Activated T-cell treated with anti-CD3 and anti-CD28 coated beads, Interleukin-2, amount 50 U/mL, for 24 hours (primary cell): ENCODE measurements around the gene GRID2.

Source experiments
- DNase-seq: peaks from one replicate; pipeline ENCODE4 v3.0.0-alpha.2; 2020
- H3K27ac Mint-ChIP-seq: 2 replicates; pipeline ENCODE4 v1.8.0; 2020; ENCODE audit warnings: mild to moderate bottlenecking, mixed read lengths
- H3K27me3 Mint-ChIP-seq: 2 replicates; pipeline ENCODE4 v1.8.0; 2020; ENCODE audit warnings: mixed read lengths
- H3K36me3 Mint-ChIP-seq: 2 replicates; pipeline ENCODE4 v1.8.0; 2020; ENCODE audit warnings: low read depth, mixed read lengths
- H3K4me1 Mint-ChIP-seq: 2 replicates; pipeline ENCODE4 v1.8.0; 2020; ENCODE audit warnings: low read depth, mixed read lengths
- H3K4me3 Mint-ChIP-seq: 2 replicates; pipeline ENCODE4 v1.8.0; 2020; ENCODE audit warnings: mild to moderate bottlenecking, moderate library complexity, mixed read lengths
- H3K9me3 Mint-ChIP-seq: 2 replicates; pipeline ENCODE4 v1.8.0; 2020; ENCODE audit warnings: mixed read lengths

GRID2 gene

DNA sequence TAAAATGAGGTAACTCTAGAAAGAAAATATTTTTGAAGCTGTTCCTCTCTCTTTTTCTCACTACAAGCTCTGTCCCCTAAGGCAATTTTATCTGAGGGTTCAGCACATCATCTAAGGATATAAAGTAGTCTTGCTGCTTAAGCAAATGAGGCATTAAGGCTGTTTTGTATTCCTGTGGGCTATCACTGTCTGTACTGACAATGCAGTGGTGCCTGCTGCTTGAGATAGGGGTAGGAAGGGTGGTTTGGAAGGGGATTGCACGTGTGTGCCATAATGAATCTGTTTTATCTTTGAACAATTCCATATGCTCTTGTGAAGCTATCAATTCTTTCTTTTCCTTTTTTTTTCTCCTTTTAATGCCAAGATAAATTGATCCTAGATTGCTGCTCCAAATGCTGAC, 1396.8 kb downstream of the GRID2 start:
- Mint-ChIP-seq H3K4me3 (no peak overlapping the region), H3K9me3 (peaks cover 8% of the 10 kb centered on the region), H3K27ac (no peak overlapping the region), H3K36me3 (no peaks in the 10 kb centered on the region), H3K27me3 (no peaks in the 10 kb centered on the region), H3K4me1 (no peaks in the 10 kb centered on the region)
- no peak for DNase-seq

DNA sequence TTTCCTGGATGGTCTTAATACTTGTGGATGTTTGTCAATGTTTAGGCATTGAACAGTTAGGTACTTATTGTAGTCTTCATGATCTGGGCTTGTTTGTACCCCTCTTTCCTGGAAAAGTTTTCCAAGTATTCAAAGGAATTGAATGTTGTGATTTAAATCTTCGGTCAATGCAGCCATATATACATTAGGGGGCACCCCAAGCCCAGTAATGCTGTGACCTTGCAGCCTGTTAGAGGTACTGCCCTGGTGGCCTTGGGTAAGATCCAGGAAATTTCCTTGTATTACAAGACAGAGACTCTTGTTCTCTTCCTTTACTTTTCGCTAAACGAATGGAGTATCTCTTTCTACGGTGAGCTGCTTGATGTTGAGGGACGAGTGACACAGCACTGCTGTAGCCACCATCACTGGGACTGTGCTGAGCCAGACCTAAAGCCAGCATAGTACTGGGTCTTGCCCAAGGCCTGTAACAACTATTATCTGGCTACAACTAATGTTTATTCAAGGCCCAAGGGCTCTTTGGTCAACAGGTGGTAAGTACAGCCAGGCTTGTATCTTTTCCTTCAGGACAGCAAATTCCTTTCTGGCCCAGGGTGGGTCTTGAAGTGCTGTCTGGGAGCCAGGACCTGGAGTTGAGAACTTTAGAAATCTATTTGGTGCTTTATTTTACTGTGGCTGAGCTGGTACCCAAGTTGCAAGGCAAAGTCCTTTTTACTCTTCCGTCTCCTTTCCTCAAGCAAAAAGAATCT, 1406.5 kb downstream of the GRID2 start:
- no peak for DNase-seq
- Mint-ChIP-seq H3K27me3 (no peaks in the 10 kb centered on the region), H3K4me3 (no peak overlapping the region), H3K36me3 (no peaks in the 10 kb centered on the region), H3K4me1 (no peaks in the 10 kb centered on the region), H3K27ac (no peak overlapping the region), H3K9me3 (peaks cover 9% of the 10 kb centered on the region)

DNA sequence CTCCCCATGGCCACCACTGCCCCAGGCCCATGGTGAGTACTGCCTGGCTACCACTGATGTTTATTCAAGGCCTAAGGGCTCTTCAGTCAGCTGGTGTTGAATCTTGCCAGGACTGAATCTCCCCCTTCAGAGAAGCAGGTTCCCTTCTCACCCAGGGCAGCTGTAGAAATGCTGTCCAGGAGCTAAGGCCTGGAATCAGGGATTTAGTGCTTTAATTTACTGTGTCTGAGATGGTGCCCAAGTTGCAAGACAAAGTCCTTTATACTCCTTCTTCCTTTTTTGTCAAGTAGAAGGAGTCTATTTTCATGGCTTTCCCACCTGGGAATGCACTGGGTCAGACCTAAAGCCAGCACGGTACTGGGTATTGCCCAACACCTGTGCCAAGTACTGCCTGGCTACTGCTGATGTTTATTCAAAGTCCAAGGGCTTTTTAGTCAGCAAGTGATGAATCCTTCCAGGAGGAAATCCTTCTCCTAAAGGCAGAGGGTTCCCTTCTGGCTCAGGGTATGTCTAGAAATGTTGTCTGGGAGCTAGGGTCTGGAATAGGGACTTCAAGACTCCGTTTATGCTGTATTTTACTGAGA, 1407.2 kb downstream of the GRID2 start:
- no peak overlapping the region for H3K27ac Mint-ChIP-seq
- peaks cover 5% of the 10 kb centered on the region for H3K9me3 Mint-ChIP-seq
- H3K4me3 Mint-ChIP-seq = no peak overlapping the region
- no peaks in the 10 kb centered on the region for H3K36me3 Mint-ChIP-seq
- DNase-seq = no peak
- no peaks in the 10 kb centered on the region for H3K27me3 Mint-ChIP-seq
- no peaks in the 10 kb centered on the region for H3K4me1 Mint-ChIP-seq

DNA sequence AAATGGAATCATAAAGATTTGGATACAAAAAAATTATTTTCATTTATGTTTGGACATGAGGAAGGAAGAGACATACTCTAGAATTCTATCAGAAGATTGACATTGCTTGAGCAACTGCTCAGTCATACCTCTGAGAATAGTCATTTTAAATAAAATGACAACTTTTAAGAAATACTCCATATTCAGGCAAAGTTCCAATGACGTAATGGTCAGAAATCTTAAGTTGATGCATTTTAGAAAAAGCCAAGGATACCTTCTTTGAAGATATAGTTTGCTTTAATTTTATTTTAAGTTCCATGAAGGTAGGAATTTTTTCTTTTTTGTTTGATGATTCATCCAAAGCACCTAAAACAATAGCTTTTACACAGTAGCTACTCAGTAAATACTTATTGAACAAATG, 1414.5 kb downstream of the GRID2 start:
- H3K27me3 Mint-ChIP-seq = no peaks in the 10 kb centered on the region
- no peak for DNase-seq
- H3K27ac Mint-ChIP-seq = no peak overlapping the region
- H3K4me1 Mint-ChIP-seq = no peaks in the 10 kb centered on the region
- no peaks in the 10 kb centered on the region for H3K9me3 Mint-ChIP-seq
- H3K4me3 Mint-ChIP-seq = no peak overlapping the region
- H3K36me3 Mint-ChIP-seq = no peaks in the 10 kb centered on the region

DNA sequence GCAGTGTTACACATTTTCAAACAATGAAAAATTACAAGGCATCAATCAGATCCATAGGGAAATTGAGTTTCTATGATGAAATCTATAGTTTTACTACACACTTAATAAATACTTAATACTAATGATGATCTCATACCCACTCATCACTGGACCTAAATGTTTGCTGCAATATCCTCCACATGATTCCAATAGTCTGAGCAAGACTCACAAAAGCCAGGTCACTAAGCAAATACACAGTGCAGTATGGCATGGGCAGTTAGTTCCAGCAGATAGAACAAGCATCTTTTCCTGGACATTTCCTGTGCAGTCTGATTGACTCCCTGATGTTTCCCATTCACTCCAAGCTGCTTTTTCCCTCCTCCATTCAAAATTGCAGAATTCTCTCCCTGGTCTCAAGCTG, 1415.8 kb downstream of the GRID2 start:
- no peaks in the 10 kb centered on the region for H3K27me3 Mint-ChIP-seq
- H3K36me3 Mint-ChIP-seq = no peaks in the 10 kb centered on the region
- H3K4me3 Mint-ChIP-seq = no peak overlapping the region
- no peaks in the 10 kb centered on the region for H3K9me3 Mint-ChIP-seq
- no peak for DNase-seq
- H3K27ac Mint-ChIP-seq = no peak overlapping the region
- no peaks in the 10 kb centered on the region for H3K4me1 Mint-ChIP-seq

DNA sequence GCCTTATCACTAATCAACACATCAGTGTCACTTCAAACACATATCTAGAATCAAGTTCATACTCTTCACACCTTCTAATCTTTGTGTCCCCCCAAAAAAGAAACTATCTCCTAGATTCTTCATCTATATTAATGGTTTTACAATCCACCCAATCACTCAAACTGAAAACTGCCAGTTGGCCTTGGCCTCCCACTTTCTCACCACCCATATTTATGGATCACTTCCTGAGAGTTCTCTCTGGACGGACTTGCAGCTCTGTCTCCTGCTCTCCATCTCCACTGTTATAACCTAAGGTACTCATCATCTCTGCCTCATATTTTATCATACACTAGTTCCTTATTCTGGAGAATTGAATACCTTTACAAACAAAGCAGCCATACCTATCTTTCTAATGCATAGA, 1418.7 kb downstream of the GRID2 start:
- Mint-ChIP-seq H3K27me3 (no peaks in the 10 kb centered on the region), H3K27ac (no peak overlapping the region), H3K4me1 (no peaks in the 10 kb centered on the region), H3K9me3 (no peaks in the 10 kb centered on the region), H3K4me3 (no peak overlapping the region), H3K36me3 (no peaks in the 10 kb centered on the region)
- DNase-seq = no peak

DNA sequence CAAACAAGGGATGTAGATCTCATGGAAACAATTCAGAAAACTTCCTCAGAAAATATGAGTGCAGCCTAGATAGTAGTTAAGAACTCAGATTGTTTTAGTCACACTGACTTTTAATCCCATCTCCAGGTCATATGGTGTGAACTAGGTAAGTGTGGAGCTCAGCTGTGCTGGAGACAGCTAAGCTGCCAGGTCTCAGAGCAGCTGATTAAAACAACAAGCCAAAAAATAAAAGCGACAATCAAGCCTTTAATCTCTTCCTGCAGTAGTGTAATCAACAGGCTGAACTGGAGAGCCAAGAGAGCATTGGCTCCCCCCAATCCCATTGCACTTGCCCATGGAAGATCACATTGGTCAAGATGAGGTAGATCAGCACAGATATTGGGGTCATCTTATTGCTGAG, 1426.5 kb downstream of the GRID2 start:
- no peaks in the 10 kb centered on the region for H3K27me3 Mint-ChIP-seq
- H3K4me1 Mint-ChIP-seq = no peaks in the 10 kb centered on the region
- H3K9me3 Mint-ChIP-seq = no peaks in the 10 kb centered on the region

DNA sequence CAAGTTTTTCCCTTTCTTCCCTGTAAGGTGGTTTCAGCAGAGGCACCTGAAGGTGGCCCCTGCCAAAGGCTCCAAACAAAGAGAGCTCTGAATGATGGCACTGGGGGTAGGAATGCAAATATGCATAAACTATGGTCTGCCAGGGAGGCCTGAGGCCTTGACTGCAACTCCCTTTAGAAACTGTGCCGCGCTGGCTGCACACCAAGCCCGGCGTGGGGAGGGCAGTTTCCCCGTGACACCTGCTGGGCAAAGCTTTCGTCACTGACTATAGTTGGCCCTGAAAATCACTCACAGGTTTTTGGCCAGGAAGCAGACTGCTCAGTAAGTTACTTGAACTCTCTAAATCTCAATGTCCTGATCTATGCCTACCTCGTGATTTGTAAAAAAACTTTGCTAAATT, 1427.0 kb downstream of the GRID2 start:
- Mint-ChIP-seq H3K36me3 (no peaks in the 10 kb centered on the region), H3K27ac (no peak overlapping the region), H3K9me3 (no peaks in the 10 kb centered on the region), H3K4me3 (no peak overlapping the region), H3K4me1 (no peaks in the 10 kb centered on the region), H3K27me3 (no peaks in the 10 kb centered on the region)
- no peak for DNase-seq

More for the DNA sequence above, 1426.5 kb downstream of the GRID2 start:
- Mint-ChIP-seq H3K36me3 (no peaks in the 10 kb centered on the region), H3K4me3 (no peak overlapping the region), H3K27ac (no peak overlapping the region)
- no peak for DNase-seq

DNA sequence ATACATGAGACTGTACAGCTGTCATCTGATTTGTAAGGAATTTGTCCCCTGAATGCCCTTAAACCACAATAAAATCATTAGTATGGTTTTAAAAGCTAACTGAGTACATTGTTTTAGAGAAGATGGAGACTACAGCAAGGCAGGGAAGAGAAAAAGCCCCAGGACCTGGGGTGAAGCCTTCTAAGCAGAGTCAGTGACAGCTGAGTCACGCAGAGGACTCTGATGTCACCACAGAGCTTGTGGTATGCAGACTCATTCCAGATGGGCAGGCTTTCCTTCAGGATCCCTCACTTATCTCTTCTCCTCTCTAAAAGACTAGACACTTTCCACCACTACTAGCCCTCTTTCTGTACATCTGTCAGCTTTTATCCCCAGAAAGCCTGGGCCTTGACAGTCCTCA, 1427.7 kb downstream of the GRID2 start:
- Mint-ChIP-seq H3K9me3 (no peaks in the 10 kb centered on the region), H3K4me3 (no peak overlapping the region), H3K4me1 (no peaks in the 10 kb centered on the region), H3K36me3 (no peaks in the 10 kb centered on the region), H3K27ac (no peak overlapping the region), H3K27me3 (no peaks in the 10 kb centered on the region)
- no peak for DNase-seq

DNA sequence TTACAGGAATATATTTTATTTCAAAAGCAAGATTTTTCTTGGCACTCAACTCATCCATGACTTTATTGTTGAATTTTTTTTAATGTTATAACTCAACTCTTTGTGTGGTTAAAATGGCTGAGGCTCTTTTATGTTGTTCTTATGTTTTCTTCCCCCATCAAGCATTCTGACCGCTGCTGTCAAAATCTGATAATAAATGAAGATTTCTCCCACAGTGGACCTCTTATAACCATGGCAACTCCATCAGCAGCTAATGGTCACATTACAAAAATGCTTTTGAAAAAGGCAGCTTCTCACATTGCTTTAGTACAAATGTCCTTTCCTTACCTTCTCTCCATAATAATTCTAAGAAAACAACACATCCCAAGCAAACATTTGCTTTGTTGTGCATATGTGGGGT, 1428.7 kb downstream of the GRID2 start:
- Mint-ChIP-seq H3K9me3 (no peaks in the 10 kb centered on the region), H3K36me3 (no peaks in the 10 kb centered on the region), H3K27ac (no peak overlapping the region), H3K4me1 (no peaks in the 10 kb centered on the region), H3K27me3 (no peaks in the 10 kb centered on the region), H3K4me3 (no peak overlapping the region)
- DNase-seq = no peak

DNA sequence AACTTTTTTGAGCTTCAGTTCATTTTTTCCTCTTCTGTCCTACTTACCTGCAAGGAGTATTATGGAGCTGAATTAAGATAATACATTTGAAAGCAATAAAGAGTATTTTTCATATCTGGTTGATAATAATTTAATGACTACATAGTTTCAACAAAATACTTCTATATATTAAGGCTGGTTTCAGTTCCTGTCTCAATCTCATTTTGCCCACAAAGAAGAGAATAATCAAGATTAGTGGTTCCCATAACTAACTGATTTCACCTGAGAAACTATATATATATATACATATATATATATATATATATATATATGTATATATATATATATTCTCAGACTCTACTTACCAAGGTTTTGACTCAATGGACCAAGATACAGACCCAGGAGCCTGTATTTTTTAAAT, 1437.1 kb downstream of the GRID2 start:
- no peaks in the 10 kb centered on the region for H3K9me3 Mint-ChIP-seq
- no peak for DNase-seq
- no peaks in the 10 kb centered on the region for H3K4me1 Mint-ChIP-seq
- H3K27ac Mint-ChIP-seq = no peak overlapping the region
- H3K27me3 Mint-ChIP-seq = no peaks in the 10 kb centered on the region
- H3K36me3 Mint-ChIP-seq = no peaks in the 10 kb centered on the region
- H3K4me3 Mint-ChIP-seq = no peak overlapping the region

DNA sequence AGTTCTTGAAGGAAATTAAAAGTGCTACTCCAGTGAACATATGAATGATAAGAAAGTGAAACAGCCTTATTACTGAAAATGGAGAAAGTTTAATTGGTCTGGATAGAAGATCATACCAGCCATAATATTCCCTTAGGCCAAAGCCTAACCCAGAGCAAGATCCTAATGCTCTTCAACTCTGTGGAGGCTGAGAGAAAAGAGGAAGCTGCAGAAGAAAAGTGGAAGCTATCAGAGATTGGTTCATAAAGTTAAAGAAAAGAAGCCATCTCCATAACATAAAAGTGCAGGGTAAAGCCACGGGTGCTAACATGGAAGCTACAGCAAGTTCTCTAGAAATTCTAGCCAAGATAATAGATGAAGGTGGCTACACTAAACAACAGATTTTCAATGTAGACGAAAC, 1439.3 kb downstream of the GRID2 start:
- no peak overlapping the region for H3K27ac Mint-ChIP-seq
- DNase-seq = no peak
- H3K36me3 Mint-ChIP-seq = no peaks in the 10 kb centered on the region
- H3K4me1 Mint-ChIP-seq = no peaks in the 10 kb centered on the region
- H3K27me3 Mint-ChIP-seq = no peaks in the 10 kb centered on the region
- no peak overlapping the region for H3K4me3 Mint-ChIP-seq
- no peaks in the 10 kb centered on the region for H3K9me3 Mint-ChIP-seq

DNA sequence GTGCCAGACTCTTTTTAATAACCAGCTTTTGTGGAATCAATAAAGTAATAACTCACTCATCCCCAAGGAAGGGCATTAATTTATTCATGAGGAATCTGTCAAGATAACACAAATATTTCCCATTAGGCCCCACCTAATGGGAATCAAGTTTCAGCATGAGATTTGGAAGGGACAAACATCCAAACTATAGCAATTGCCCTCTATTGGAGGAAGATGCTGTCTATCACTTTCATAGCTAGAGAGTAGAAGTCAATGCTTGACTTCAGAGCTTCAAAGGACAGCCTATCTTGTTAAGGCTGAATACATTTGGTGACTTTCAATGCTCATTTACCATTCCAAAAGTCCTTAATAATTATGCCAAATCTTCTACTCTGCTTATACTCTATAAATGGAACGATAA, 1439.9 kb downstream of the GRID2 start:
- no peaks in the 10 kb centered on the region for H3K27me3 Mint-ChIP-seq
- no peak overlapping the region for H3K27ac Mint-ChIP-seq
- H3K4me3 Mint-ChIP-seq = no peak overlapping the region
- H3K9me3 Mint-ChIP-seq = no peaks in the 10 kb centered on the region
- DNase-seq = no peak
- H3K4me1 Mint-ChIP-seq = no peaks in the 10 kb centered on the region
- no peaks in the 10 kb centered on the region for H3K36me3 Mint-ChIP-seq

DNA sequence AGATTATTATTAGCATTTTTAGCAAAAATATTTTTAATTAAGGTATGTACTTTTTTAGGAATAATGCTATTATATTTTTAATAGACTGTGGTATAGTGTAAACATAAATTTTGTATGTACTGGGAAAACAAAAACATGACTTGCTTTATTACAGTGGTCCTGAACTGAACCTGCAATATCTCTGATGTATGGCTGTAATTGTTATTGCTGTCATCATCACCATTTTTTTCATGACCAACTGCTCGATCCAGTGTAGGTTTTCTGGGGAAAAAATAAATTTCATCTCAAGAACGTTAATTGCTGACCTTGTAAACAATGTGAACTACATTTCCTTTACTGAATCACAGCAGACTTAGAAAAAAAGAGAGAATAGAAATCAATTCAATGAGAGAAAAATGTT, 1441.2 kb downstream of the GRID2 start:
- no peak for DNase-seq
- H3K27ac Mint-ChIP-seq = no peak overlapping the region
- no peaks in the 10 kb centered on the region for H3K36me3 Mint-ChIP-seq
- no peaks in the 10 kb centered on the region for H3K4me1 Mint-ChIP-seq
- no peak overlapping the region for H3K4me3 Mint-ChIP-seq
- H3K27me3 Mint-ChIP-seq = no peaks in the 10 kb centered on the region
- no peaks in the 10 kb centered on the region for H3K9me3 Mint-ChIP-seq

DNA sequence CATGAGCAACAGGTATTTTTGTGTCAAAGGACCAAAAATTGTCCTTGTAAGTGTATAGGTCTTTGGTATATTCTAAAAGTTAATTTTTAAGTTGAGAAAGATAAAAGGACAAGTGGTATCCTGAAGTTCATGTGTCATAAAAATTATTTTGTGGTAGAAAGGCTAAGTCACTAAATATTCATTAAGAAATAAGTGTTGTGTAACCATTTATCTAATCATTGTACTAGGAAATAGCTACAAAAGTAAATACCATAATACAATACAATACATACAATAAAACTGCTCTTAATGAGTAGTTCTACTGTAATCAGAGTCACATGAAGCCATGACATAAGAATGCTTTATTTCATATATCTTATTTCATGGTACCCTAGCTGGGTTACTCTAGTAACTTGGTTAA, 1442.3 kb downstream of the GRID2 start:
- Mint-ChIP-seq H3K27me3 (no peaks in the 10 kb centered on the region), H3K4me3 (no peak overlapping the region), H3K4me1 (no peaks in the 10 kb centered on the region), H3K27ac (no peak overlapping the region), H3K36me3 (no peaks in the 10 kb centered on the region), H3K9me3 (no peaks in the 10 kb centered on the region)
- DNase-seq = no peak

DNA sequence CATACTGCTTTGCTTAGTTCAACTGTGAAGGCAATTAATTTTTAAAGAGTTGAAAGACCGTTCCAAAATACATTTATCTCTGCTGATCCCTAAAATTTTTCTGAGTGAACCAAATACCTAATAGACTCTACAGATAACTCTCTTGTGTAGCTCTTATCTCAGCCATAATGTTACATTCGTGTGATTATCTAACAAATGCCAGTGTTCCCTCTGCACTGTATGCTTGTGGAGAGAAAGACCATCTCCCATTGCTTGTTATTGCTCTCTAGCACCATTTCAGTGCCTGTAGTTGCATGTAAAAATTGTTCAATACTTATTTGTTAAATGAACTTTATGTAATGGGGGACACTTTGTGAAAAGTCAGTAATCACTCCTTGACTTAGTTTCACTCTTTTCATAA, 1443.5 kb downstream of the GRID2 start:
- H3K9me3 Mint-ChIP-seq = no peaks in the 10 kb centered on the region
- no peaks in the 10 kb centered on the region for H3K27me3 Mint-ChIP-seq
- H3K4me1 Mint-ChIP-seq = no peaks in the 10 kb centered on the region
- H3K36me3 Mint-ChIP-seq = no peaks in the 10 kb centered on the region
- no peak for DNase-seq
- H3K4me3 Mint-ChIP-seq = no peak overlapping the region
- H3K27ac Mint-ChIP-seq = no peak overlapping the region
